ENCODE results near the gene FGD3. TPM values are rescaled to one million over a fixed set of nuclear protein-coding genes. Genes with fewer than 3 reads are reported as not detected.

Gene FGD3
- total RNA-seq, 1 experiment from 2014 or later: 1.8 TPM

DNA sequence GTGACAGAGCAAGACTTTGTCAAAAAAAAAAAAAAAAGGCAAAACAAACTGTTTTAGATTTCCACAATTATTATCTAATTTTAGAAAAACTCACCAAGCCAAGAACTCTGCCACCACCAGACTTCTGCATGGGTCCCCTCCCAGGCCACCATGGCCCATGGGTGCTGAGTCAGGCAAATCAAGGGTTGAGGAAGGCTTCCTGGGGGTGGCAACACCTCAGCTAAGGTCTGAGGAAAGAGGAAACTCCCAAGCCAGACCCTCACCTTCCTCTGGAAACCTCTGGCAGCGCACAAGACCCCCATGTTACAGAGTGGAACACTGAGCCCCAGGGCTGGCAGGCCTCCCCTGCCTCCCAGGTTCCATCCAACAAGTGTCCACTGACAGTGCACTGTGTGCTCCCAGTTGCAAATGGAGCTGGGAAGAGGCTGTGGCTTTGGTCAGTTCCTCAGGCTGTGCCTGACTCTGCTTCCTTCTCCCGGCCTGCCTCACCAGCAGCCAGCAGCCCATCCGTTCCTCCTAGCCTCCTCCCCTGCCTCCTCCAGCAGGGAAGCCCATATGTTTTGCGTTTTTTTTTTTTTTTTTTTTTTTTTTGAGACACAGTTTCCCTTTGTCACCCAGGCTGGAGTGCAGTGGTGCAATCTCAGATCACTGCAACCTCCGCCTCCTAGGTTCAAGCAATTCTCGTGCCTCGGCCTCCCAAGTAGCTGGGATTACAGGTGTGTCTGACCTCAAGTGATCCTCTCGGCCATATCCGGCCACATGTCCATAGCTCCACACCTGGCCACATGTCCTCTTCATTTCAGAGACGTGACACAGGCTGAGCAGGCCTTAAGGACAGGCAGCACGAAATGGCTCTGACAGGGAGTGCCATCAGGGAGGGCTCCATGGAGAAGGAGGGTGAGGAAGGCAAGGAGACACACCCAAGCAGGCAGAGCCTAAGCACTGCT, 107.7 kb downstream of the FGD3 start:
- H3K27ac Mint-ChIP-seq: no peak overlapping the region
- H3K18ac ChIP-seq (ENCODE audit: insufficient read length, low read depth, low read length): no peak overlapping the region
- no peaks in the 10 kb centered on the region for H3K79me1 ChIP-seq (ENCODE audit: insufficient read depth, low read depth, low read length, poor library complexity, severe bottlenecking)

More for the DNA sequence above, 107.7 kb downstream of the FGD3 start:
- no peak overlapping the region for H4K5ac ChIP-seq (ENCODE audit: insufficient read length, low read depth, low read length)
- no peak overlapping the region for H4K8ac ChIP-seq (replicated peaks; ENCODE audit: insufficient read length, low read depth, low read length)
- H3T11ph ChIP-seq (ENCODE audit: low read length): no peak overlapping the region
- WGBS (ENCODE audit: extremely low coverage, insufficient read length, low lambda C conversion rate): no CpG with 5 or more reads among the region's 11 CpGs
- H3K9ac ChIP-seq (ENCODE audit: extremely low read depth, insufficient read length, low read length): no peak overlapping the region
- no peak overlapping the region for H2AFZ ChIP-seq (ENCODE audit: low read length)
- H2BK20ac ChIP-seq (ENCODE audit: low read depth, low read length, poor library complexity, severe bottlenecking): no peak overlapping the region
- H3K4me1 ChIP-seq (ENCODE audit: insufficient read depth, low read length): no peaks in the 10 kb centered on the region
- H3K4me2 ChIP-seq (ENCODE audit: insufficient read depth, insufficient read length, low read length): no peak overlapping the region
- H4K91ac ChIP-seq (ENCODE audit: insufficient read length, low read depth, low read length): no peak overlapping the region
- no peak overlapping the region for H2BK5ac ChIP-seq (ENCODE audit: insufficient read length, low read length)
- no peaks in the 10 kb centered on the region for H3K23me2 ChIP-seq (ENCODE audit: insufficient read length, low read depth, low read length, poor library complexity, severe bottlenecking)
- H2BK15ac ChIP-seq (ENCODE audit: low read depth, low read length): no peak overlapping the region
- Mint-ChIP-seq H3K4me3 (no peak overlapping the region), H3K27me3 (ENCODE audit: low read depth) (peaks cover 32% of the 10 kb centered on the region), H3K4me1 (peaks cover 40 to 42% of the 10 kb centered on the region in 2 experiments), H3K36me3 (ENCODE audit: insufficient read depth in 1 of 3, low read depth in 3 of 3) (no peaks in the 10 kb centered on the region), H3K9me3 (no peaks in the 10 kb centered on the region)
- no peak for DNase-seq
- no peaks in the 10 kb centered on the region for H3K9me3 ChIP-seq (ENCODE audit: control insufficient read depth, low read depth, low read length)
- H2AK5ac ChIP-seq (ENCODE audit: insufficient read length, low read length): no peak overlapping the region
- H3K27ac ChIP-seq (ENCODE audit: insufficient read length, low read depth, low read length): no peak overlapping the region
- H2BK120ac ChIP-seq (ENCODE audit: low read depth, low read length, poor library complexity, severe bottlenecking): no peak overlapping the region
- no peak overlapping the region; the same call in 1 of the 2 replicates for H3K14ac ChIP-seq (ENCODE audit: insufficient read depth, low read length)
- no peak overlapping the region for H2BK12ac ChIP-seq (ENCODE audit: insufficient read length, low read depth, low read length)
- TF ChIP-seq, protein P1, sequence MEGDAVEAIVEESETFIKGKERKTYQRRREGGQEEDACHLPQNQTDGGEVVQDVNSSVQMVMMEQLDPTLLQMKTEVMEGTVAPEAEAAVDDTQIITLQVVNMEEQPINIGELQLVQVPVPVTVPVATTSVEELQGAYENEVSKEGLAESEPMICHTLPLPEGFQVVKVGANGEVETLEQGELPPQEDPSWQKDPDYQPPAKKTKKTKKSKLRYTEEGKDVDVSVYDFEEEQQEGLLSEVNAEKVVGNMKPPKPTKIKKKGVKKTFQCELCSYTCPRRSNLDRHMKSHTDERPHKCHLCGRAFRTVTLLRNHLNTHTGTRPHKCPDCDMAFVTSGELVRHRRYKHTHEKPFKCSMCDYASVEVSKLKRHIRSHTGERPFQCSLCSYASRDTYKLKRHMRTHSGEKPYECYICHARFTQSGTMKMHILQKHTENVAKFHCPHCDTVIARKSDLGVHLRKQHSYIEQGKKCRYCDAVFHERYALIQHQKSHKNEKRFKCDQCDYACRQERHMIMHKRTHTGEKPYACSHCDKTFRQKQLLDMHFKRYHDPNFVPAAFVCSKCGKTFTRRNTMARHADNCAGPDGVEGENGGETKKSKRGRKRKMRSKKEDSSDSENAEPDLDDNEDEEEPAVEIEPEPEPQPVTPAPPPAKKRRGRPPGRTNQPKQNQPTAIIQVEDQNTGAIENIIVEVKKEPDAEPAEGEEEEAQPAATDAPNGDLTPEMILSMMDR (conservative IDR thresholded peaks at IDR 0.05): no peak
- no peaks in the 10 kb centered on the region for H4K20me1 ChIP-seq (ENCODE audit: control insufficient read depth, insufficient read depth, insufficient read length)
- H3K56ac ChIP-seq (ENCODE audit: insufficient read length, low read depth, low read length): no peak overlapping the region
- no peak overlapping the region for H3K23ac ChIP-seq (ENCODE audit: insufficient read length, low read depth, low read length)
- no peaks in the 10 kb centered on the region for H3K79me2 ChIP-seq (ENCODE audit: insufficient read depth, low read length)
- no peaks in the 10 kb centered on the region for H3K27me3 ChIP-seq (ENCODE audit: insufficient read depth, low read length)
- no peak overlapping the region for H3K4ac ChIP-seq (ENCODE audit: low read depth, low read length)
